ENCODE data around the gene COX10.

- no peak for TF ChIP-seq CTCF (IDR thresholded peaks at IDR 0.05)
- no peak for TF ChIP-seq EP300 (IDR thresholded peaks at IDR 0.05)
- TF ChIP-seq POLR2A (IDR thresholded peaks at IDR 0.05): no peak
Observed at GRCh38 chr17:14222611-14223010, 153.3 kb downstream of the COX10 start.

All from tibial nerve (tissue), 4 donors.